Measurements from ENCODE around the gene FTO.

The FTO gene

GRCh38 chr16:54062361-54063278 is 358.7 kb downstream of the FTO start:
- DNase-seq: no peak

- DNase-seq: no peak
Measured at GRCh38 chr16:54063279-54063773, 359.4 kb downstream of the FTO start.

GRCh38 chr16:54066451-54067105 is 362.6 kb downstream of the FTO start:
- DNase-seq: no peak

GRCh38 chr16:54067322-54068065 is 363.5 kb downstream of the FTO start:
- DNase-seq: no peak

- DNase-seq: no peak
Measured at GRCh38 chr16:54068212-54068611, 364.3 kb downstream of the FTO start.

GRCh38 chr16:54069601-54070239 is 365.8 kb downstream of the FTO start:
- no peak for DNase-seq

GRCh38 chr16:54070789-54071343 is 366.9 kb downstream of the FTO start:
- no peak for DNase-seq

GRCh38 chr16:54071514-54071913 is 367.6 kb downstream of the FTO start:
- no peak for DNase-seq

GRCh38 chr16:54072237-54072636 is 368.3 kb downstream of the FTO start:
- DNase-seq: no peak

- DNase-seq: no peak
Measured at GRCh38 chr16:54073356-54073755, 369.4 kb downstream of the FTO start.

- DNase-seq: no peak
Measured at GRCh38 chr16:54075446-54075845, 371.5 kb downstream of the FTO start.

GRCh38 chr16:54076006-54076504 is 372.1 kb downstream of the FTO start:
- DNase-seq: no peak

- DNase-seq: no peak
Measured at GRCh38 chr16:54077050-54077821, 373.3 kb downstream of the FTO start.

GRCh38 chr16:54080524-54081008 is 376.6 kb downstream of the FTO start:
- DNase-seq: no peak

GRCh38 chr16:54086791-54087190 is 382.8 kb downstream of the FTO start:
- no peak for DNase-seq

- no peak for DNase-seq
Measured at GRCh38 chr16:54090602-54091001, 386.6 kb downstream of the FTO start.

- DNase-seq: no peak
Measured at GRCh38 chr16:54093281-54093680, 389.3 kb downstream of the FTO start.

GRCh38 chr16:54094641-54095040 is 390.7 kb downstream of the FTO start:
- no peak for DNase-seq

GRCh38 chr16:54096607-54097006 is 392.7 kb downstream of the FTO start:
- DNase-seq: no peak

GRCh38 chr16:54097774-54098173 is 393.8 kb downstream of the FTO start:
- no peak for DNase-seq

GRCh38 chr16:54098247-54098646 is 394.3 kb downstream of the FTO start:
- no peak for DNase-seq
